Activated CD8-positive, alpha-beta memory T cell treated with anti-CD3 and anti-CD28 coated beads for 4 hours (primary cell): ENCODE data around the gene ST7L.
"Not testable (repeated sequence)": the region's sequence is repeated elsewhere in the genome, so short reads cannot be mapped to it uniquely, and the experiment has no call there.

Experiments used
- DNase-seq, 2 donors: peaks; one replicate each; pipeline ENCODE4 v3.0.0-alpha.2; 2020; ENCODE audit warnings: low read depth in 2 of 2

The ST7L gene

GRCh38 chr1:112493351-112493750 is 125.6 kb downstream of the ST7L start:
- DNase-seq = no peak

DNA sequence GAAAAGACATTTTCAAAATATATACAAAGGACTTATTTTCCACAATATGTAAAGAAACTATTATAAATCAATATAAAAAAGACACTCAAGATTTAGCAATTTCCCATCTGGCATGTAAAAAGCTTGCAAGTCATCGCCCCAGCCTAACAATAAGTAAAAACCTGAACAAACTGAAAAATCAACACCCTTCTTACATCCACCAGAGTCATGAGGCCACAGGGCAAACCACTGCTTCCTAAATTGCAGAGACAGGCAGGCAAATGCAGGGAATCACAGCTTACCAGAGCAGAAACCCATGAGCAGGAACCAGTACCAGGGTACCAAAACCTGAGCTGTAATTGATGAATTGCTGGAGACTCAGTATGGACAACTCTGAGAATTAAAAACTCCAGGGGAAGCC is 126.9 kb downstream of the ST7L start:
- DNase-seq = no peak

GRCh38 chr1:112488141-112488540 is 130.8 kb downstream of the ST7L start:
- DNase-seq = no peak

- DNase-seq = not testable (repeated sequence)
Observed at GRCh38 chr1:112487686-112488085, 131.3 kb downstream of the ST7L start.

DNA sequence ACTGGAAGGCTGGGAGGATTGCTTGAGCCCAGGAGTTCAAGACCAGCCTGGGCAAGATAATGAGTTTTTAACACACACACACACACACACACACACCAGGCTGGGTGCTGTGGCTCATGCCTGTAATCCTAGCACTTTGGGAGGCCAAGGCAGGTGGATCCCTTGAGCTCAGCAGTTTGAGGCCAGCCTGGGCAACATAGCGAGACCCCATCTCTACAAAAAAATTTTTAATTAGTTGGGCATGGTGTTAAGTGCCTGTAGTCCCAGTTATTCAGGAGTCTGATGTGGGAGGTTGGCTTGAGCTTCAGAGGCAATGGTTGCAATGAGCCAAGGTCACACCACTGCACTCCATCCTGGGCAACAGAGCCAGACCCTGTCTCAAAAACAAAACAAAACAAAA is 132.9 kb downstream of the ST7L start:
- not testable (repeated sequence) for DNase-seq

DNA sequence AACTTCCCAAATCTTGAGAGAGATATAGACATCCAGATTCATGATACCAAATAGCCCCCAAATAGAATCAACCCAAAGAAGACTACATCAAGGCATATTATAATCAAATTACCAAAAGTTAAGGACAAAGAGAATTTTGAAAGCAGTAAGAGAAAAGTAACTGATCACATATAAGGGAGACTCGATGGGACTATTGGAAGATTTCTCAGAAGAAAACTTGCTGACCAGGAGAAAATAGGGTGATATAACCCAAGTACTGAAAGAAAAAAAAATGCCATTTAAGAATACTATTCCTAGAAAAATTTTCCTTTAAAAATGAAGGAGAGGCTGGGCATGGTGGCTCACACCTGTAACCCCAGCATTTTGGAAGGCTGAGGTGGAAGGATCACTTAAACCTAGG is 140.6 kb downstream of the ST7L start:
- DNase-seq = no peak

DNA sequence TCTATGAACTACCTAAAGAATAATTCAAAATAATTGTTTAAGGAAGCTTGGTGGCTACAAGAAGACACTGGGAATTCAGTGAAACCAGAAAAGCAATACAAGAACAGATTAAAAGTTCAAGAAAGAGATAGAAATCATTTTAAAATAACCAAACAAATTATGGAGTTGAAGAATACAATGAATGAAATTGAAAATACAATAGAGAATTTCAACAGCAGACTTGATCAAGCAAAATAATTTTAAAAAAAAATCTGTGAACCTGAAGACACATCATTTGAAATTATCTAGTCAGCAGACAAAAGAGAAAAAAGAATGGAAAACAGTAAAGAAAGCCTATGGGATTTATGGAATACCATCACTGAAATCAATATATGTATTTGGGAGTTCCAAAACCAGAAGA is 141.4 kb downstream of the ST7L start:
- no peak for DNase-seq
